ENCODE results near the gene NOP56. TPM values are rescaled to one million over a fixed set of nuclear protein-coding genes. Genes with fewer than 3 reads are reported as not detected.

NOP56 gene
- polyA plus RNA-seq, 1 donor (not counting 4 experiments of a cell fraction or from before 2014, with no cell fraction given) = 242 TPM

DNA sequence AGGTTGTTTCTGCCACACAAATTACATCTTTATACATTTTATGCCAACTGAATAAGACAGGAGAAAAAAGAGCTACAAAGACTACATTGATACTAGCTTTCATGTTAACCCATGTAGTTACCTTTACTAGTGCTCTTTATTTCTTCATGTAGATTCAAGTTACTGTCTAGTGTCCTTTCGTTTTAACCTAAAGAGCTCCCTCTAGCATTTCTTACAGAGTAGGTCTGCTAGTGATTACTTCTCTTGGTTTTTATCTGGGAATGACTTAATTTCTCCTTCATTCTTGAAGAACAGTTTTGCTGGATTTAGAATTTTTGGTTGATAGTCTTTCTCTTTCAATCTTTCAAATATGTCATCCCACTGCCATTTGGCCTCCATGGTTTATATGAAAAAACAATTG is 21.2 kb upstream of the NOP56 start:
- DNase-seq (ENCODE audit: low read depth, low spot score) = no peak
- dilution Hi-C loops (cut with MboI; ENCODE audit: extremely low pct_ligation_motif_present, low sequenced_read_pairs) = no loop called here
- H3K4me1 ChIP-seq (ENCODE audit: control insufficient read depth, extremely low read depth, insufficient read depth, low read length) = peaks cover 6% of the 10 kb centered on the region

DNA sequence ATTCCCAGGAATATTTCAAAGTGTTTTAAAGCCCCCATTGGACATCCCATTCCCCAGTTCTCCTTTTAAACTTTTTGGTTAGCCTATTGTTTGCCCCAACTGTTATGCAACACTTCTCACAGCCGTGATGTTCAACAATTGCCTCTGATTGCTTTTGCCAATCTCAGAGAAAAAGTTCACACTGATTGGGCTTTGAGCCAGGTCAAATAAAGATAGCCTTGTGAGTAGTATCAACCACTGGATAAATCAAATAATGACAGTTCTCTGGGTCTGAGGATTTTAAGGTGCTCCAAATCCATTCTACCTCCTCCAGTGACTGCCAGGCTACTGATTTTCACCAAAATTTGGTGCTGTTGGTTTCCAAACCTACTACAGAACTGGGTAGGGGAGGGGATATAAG is 19.1 kb upstream of the NOP56 start:
- Histone ChIP-seq H3K4me2 (ENCODE audit: control insufficient read depth, extremely low read depth, insufficient read depth, low read depth, low read length) (no peak overlapping the region), H3K27me3 (ENCODE audit: control insufficient read depth, extremely low read depth, insufficient read depth, low read length) (peaks cover 9% of the 10 kb centered on the region), H3K4me3 (ENCODE audit: control insufficient read depth in 2 of 3, extremely low read depth in 1 of 3, insufficient read depth in 2 of 3, low read depth in 1 of 3, low read length in 3 of 3) (no peak overlapping the region), H4K20me1 (ENCODE audit: control insufficient read depth, extremely low read depth, insufficient read depth, low read length) (no peaks in the 10 kb centered on the region), H3K36me3 (ENCODE audit: control insufficient read depth in 2 of 2, extremely low read depth in 1 of 2, insufficient read depth in 2 of 2, low read length in 2 of 2) (no peaks in the 10 kb centered on the region), H2AFZ (ENCODE audit: control insufficient read depth, low read length) (no peak overlapping the region), H3K4me1 (ENCODE audit: control insufficient read depth, extremely low read depth, insufficient read depth, low read length) (no peaks in the 10 kb centered on the region), H3K9ac (ENCODE audit: control insufficient read depth, extremely low read depth, insufficient read depth, low read length) (no peak overlapping the region), H3K9me1 (ENCODE audit: control insufficient read depth, extremely low read depth, insufficient read depth, low read length) (no peaks in the 10 kb centered on the region), H3K79me2 (ENCODE audit: control insufficient read depth, insufficient read depth, low read length) (no peaks in the 10 kb centered on the region), H3K9me3 (ENCODE audit: control insufficient read depth, low read depth, low read length) (no peaks in the 10 kb centered on the region), H3K27ac (ENCODE audit: control insufficient read depth, insufficient read depth, low read length) (no peak overlapping the region)
- FAIRE-seq (no peak), DNase-seq (ENCODE audit: low read depth, low spot score) (no peak)
- TF ChIP-seq, protein P1, sequence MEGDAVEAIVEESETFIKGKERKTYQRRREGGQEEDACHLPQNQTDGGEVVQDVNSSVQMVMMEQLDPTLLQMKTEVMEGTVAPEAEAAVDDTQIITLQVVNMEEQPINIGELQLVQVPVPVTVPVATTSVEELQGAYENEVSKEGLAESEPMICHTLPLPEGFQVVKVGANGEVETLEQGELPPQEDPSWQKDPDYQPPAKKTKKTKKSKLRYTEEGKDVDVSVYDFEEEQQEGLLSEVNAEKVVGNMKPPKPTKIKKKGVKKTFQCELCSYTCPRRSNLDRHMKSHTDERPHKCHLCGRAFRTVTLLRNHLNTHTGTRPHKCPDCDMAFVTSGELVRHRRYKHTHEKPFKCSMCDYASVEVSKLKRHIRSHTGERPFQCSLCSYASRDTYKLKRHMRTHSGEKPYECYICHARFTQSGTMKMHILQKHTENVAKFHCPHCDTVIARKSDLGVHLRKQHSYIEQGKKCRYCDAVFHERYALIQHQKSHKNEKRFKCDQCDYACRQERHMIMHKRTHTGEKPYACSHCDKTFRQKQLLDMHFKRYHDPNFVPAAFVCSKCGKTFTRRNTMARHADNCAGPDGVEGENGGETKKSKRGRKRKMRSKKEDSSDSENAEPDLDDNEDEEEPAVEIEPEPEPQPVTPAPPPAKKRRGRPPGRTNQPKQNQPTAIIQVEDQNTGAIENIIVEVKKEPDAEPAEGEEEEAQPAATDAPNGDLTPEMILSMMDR (optimal IDR thresholded peaks at IDR 0.05 in 1 of 3, IDR thresholded peaks at IDR 0.05 in 1 of 3, conservative IDR thresholded peaks at IDR 0.05 in 1 of 3; ENCODE audit: extremely low read depth in 1 of 3, insufficient read depth in 2 of 3, low read length in 3 of 3) = no peak
- TF ChIP-seq EZH2 (IDR thresholded peaks at IDR 0.05; ENCODE audit: low read length) = no peak
- dilution Hi-C loops (cut with MboI; ENCODE audit: extremely low pct_ligation_motif_present, low sequenced_read_pairs) = no loop called here

More for the DNA sequence above, 21.2 kb upstream of the NOP56 start:
- no peak overlapping the region for H3K9ac ChIP-seq (ENCODE audit: control insufficient read depth, extremely low read depth, insufficient read depth, low read length)
- no peak overlapping the region for H3K4me3 ChIP-seq (ENCODE audit: control insufficient read depth in 2 of 3, extremely low read depth in 1 of 3, insufficient read depth in 2 of 3, low read depth in 1 of 3, low read length in 3 of 3)
- TF ChIP-seq EZH2 (IDR thresholded peaks at IDR 0.05; ENCODE audit: low read length) = no peak
- TF ChIP-seq, protein P1 (optimal IDR thresholded peaks at IDR 0.05 in 1 of 3, IDR thresholded peaks at IDR 0.05 in 1 of 3, conservative IDR thresholded peaks at IDR 0.05 in 1 of 3; ENCODE audit: extremely low read depth in 1 of 3, insufficient read depth in 2 of 3, low read length in 3 of 3) = no peak
- H4K20me1 ChIP-seq (ENCODE audit: control insufficient read depth, extremely low read depth, insufficient read depth, low read length) = no peaks in the 10 kb centered on the region
- H3K27ac ChIP-seq (ENCODE audit: control insufficient read depth, insufficient read depth, low read length) = no peak overlapping the region
- no peak for FAIRE-seq
- H3K9me1 ChIP-seq (ENCODE audit: control insufficient read depth, extremely low read depth, insufficient read depth, low read length) = no peaks in the 10 kb centered on the region
- no peaks in the 10 kb centered on the region for H3K36me3 ChIP-seq (ENCODE audit: control insufficient read depth in 2 of 2, extremely low read depth in 1 of 2, insufficient read depth in 2 of 2, low read length in 2 of 2)
- peaks cover 9% of the 10 kb centered on the region for H3K27me3 ChIP-seq (ENCODE audit: control insufficient read depth, extremely low read depth, insufficient read depth, low read length)
- H3K79me2 ChIP-seq (ENCODE audit: control insufficient read depth, insufficient read depth, low read length) = no peaks in the 10 kb centered on the region
- H3K4me2 ChIP-seq (ENCODE audit: control insufficient read depth, extremely low read depth, insufficient read depth, low read depth, low read length) = no peak overlapping the region
- no peak overlapping the region for H2AFZ ChIP-seq (ENCODE audit: control insufficient read depth, low read length)
- H3K9me3 ChIP-seq (ENCODE audit: control insufficient read depth, low read depth, low read length) = peaks cover 2% of the 10 kb centered on the region
